ENCODE measurements around the gene GM2A. TPM values are rescaled to one million over a fixed set of nuclear protein-coding genes. Genes with fewer than 3 reads are reported as not detected.

Gene GM2A
- total and polyA plus RNA-seq, 2 of the 8 experiments (the other 6 are each of a cell fraction or from before 2014, with no cell fraction given): 18.5 to 32.2 TPM

- no peak overlapping the region; the same call in 1 of the 2 replicates for H2BK20ac ChIP-seq (ENCODE audit: low read length)
- H4K8ac ChIP-seq (ENCODE audit: extremely low read depth, insufficient read depth, low read length): no peak overlapping the region
- no peak overlapping the region for H3K4me3 ChIP-seq (ENCODE audit: extremely low read depth in 1 of 4, insufficient read depth in 2 of 4, low read depth in 3 of 4, low read length in 4 of 4)
- H3K79me1 ChIP-seq (ENCODE audit: low read depth, low read length): no peaks in the 10 kb centered on the region
- H2BK12ac ChIP-seq (ENCODE audit: low read depth, low read length): no peak overlapping the region
- CTCF ChIA-PET (ENCODE audit: partially characterized antibody): interaction anchor here (0.6 to 4.3 kb wide), 11 partner anchors 9 to 374 kb away, joined by 3 to 18 read pairs (median 5); partner anchors contain the start of genes ANXA6 and CCDC69
- no peak overlapping the region for H3K14ac ChIP-seq (ENCODE audit: insufficient read length)
- no peak overlapping the region; the same call in 1 of the 2 replicates for H2AK5ac ChIP-seq (ENCODE audit: low read depth, low read length)
- H3K4ac ChIP-seq (replicated peaks; ENCODE audit: insufficient read length, low read depth, low read length): no peak overlapping the region
- no peak overlapping the region for H4K5ac ChIP-seq (ENCODE audit: insufficient read length, low read depth, low read length)
- no peak overlapping the region for H3K18ac ChIP-seq (ENCODE audit: extremely low read depth, low read length)
- H3K23me2 ChIP-seq (ENCODE audit: low read depth, low read length): no peaks in the 10 kb centered on the region
- H3K4me2 ChIP-seq (ENCODE audit: insufficient read depth in 1 of 2, low read depth in 2 of 2, low read length in 2 of 2): no peak overlapping the region
- H4K91ac ChIP-seq (replicated peaks; ENCODE audit: insufficient read length, low read length): no peak overlapping the region
- H3K56ac ChIP-seq (replicated peaks; ENCODE audit: insufficient read length, low read depth, low read length): no peak overlapping the region
- POLR2A ChIA-PET (ENCODE audit: partially characterized antibody): interaction anchor here (0.6 to 2.2 kb wide), 2 partner anchors 9 to 119 kb away, joined by 4 to 13 read pairs; partner anchors contain the start of gene CCDC69
- 92% methylated on average over 10 of the region's 10 CpGs; no CpG with 5 or more reads in 1 of the 2 experiments for WGBS, 2 experiments (ENCODE audit: extremely low coverage in 1 of 2, insufficient coverage in 1 of 2, insufficient read length in 1 of 2, insufficient replicate concordance in 2 of 2, low coverage in 1 of 2, low lambda C conversion rate in 2 of 2, missing lambda C conversion rate in 1 of 2)
- H3K9ac ChIP-seq (replicated peaks in 1 of 4; ENCODE audit: extremely low read depth in 1 of 4, low read depth in 3 of 4, low read length in 3 of 4): no peak overlapping the region
- peaks cover 0 to 3% (median under 1%) of the 10 kb centered on the region in 4 experiments; a peak in 4 of 7 replicates for H3K4me1 ChIP-seq (replicated peaks in 1 of 4; ENCODE audit: control insufficient read depth in 3 of 4, insufficient read depth in 4 of 4, low read length in 3 of 4)
- H2BK5ac ChIP-seq (ENCODE audit: low read depth, low read length): no peak overlapping the region
- H3K9me3 ChIP-seq (ENCODE audit: insufficient read depth in 2 of 2, low read depth in 1 of 2, low read length in 1 of 2): no peaks in the 10 kb centered on the region
- H2AFZ ChIP-seq (ENCODE audit: low read length): no peak overlapping the region
- H3K27ac ChIP-seq (ENCODE audit: low read depth, low read length): no peak overlapping the region
- no peak overlapping the region for H2BK15ac ChIP-seq (ENCODE audit: low read length)
- H3K27me3 ChIP-seq (replicated peaks in 1 of 4; ENCODE audit: control insufficient read depth in 3 of 4, extremely low read depth in 1 of 4, insufficient read depth in 3 of 4, low read length in 3 of 4): no peaks in the 10 kb centered on the region
- no peak for DNase-seq (ENCODE audit: low read depth in 1 of 2, low spot score in 2 of 2)
- H3K79me2 ChIP-seq (ENCODE audit: control insufficient read depth in 1 of 2, insufficient read depth in 2 of 2, low read length in 2 of 2): no peaks in the 10 kb centered on the region
- no peak for FAIRE-seq
- no peak overlapping the region for H2BK120ac ChIP-seq (replicated peaks; ENCODE audit: low read depth, low read length)
- no peak overlapping the region for H3K23ac ChIP-seq (ENCODE audit: insufficient read length)
- TF ChIP-seq EGR1 (IDR thresholded peaks at IDR 0.05; ENCODE audit: borderline replicate concordance, low read depth, low read length) (no peak), KDM4A (IDR thresholded peaks at IDR 0.05; ENCODE audit: low read depth, low read length, severe bottlenecking) (no peak), CEBPB (IDR thresholded peaks at IDR 0.05; ENCODE audit: low read depth, low read length) (no peak), ASH2L (IDR thresholded peaks at IDR 0.05; ENCODE audit: low read length) (no peak), CTBP2 (IDR thresholded peaks at IDR 0.05; ENCODE audit: borderline replicate concordance, insufficient read depth, insufficient read length, low read length) (no peak)
- no peaks in the 10 kb centered on the region for H4K20me1 ChIP-seq (replicated peaks in 1 of 2; ENCODE audit: control insufficient read depth in 1 of 2, insufficient read depth in 2 of 2, low read length in 2 of 2)
- H3K36me3 ChIP-seq (ENCODE audit: control insufficient read depth in 2 of 4, insufficient read depth in 4 of 4, low read length in 3 of 4): no peaks in the 10 kb centered on the region
Observed at GRCh38 chr5:151214614-151215545, 38.1 kb upstream of the GM2A start.
